Liver (tissue), 2 donors: ENCODE results near the gene CFHR2.

Source experiments
- EGR1 ChIP-seq, 2 donors: IDR thresholded peaks; 2 replicates each; pipeline ENCODE4 v1.6.1; 2016 to 2018; ENCODE audit warnings: antibody characterized with exemption in 2 of 2, low read depth in 2 of 2
- JUND ChIP-seq, 2 donors: IDR thresholded peaks; 2 replicates each; pipeline ENCODE4 v1.6.1; 2016; ENCODE audit warnings: antibody characterized with exemption in 2 of 2
- donor health status: healthy.

GRCh38 chr1:196951711-196952394, 8.3 kb downstream of the CFHR2 start:
- TF ChIP-seq JUND (IDR thresholded peaks at IDR 0.05): no peak
- TF ChIP-seq EGR1 (IDR thresholded peaks at IDR 0.05; ENCODE audit: low read depth in 2 of 2): no peak
